Duodenal mucosa (tissue), 2 donors: ENCODE data around the gene KIF1C.

Experiments used
- H3K27ac ChIP-seq: one replicate; pipeline ENCODE4 v1.7.0; 2013; ENCODE audit warnings: low read depth, low read length
- H3K27me3 ChIP-seq, 2 donors: one replicate each; pipeline ENCODE4 v1.7.0; 2013; ENCODE audit warnings: low read length in 2 of 2, control low read depth in 1 of 2; ENCODE audit not compliant: insufficient read depth in 2 of 2, control insufficient read depth in 1 of 2
- H3K36me3 ChIP-seq, 2 donors: one replicate each; pipeline ENCODE4 v1.7.0; 2013; ENCODE audit warnings: low read length in 2 of 2, control low read depth in 1 of 2; ENCODE audit not compliant: insufficient read depth in 2 of 2, control insufficient read depth in 1 of 2
- H3K4me1 ChIP-seq, 2 donors: one replicate each; pipeline ENCODE4 v1.7.0; 2013; ENCODE audit warnings: low read length in 2 of 2, control low read depth in 1 of 2; ENCODE audit not compliant: insufficient read depth in 2 of 2, control insufficient read depth in 1 of 2
- H3K4me3 ChIP-seq, 2 donors: one replicate each; pipeline ENCODE4 v1.7.0; 2013; ENCODE audit warnings: low read length in 2 of 2, low read depth in 1 of 2
- H3K9ac ChIP-seq, 2 donors: one replicate each; pipeline ENCODE4 v1.7.0; 2013; ENCODE audit warnings: low read length in 2 of 2, low read depth in 1 of 2
- H3K9me3 ChIP-seq, 2 donors: one replicate each; pipeline ENCODE4 v1.7.0; 2013; ENCODE audit warnings: low read length in 2 of 2, control low read depth in 1 of 2; ENCODE audit not compliant: control insufficient read depth in 1 of 2

KIF1C gene

GRCh38 chr17:5035315-5035714 lies 37.6 kb downstream of the KIF1C start, which contains the start of gene SLC52A1:
TSS of gene SLC52A1 (minus strand) at chr17:5035426. CDS start at chr17:5034606, 820 bp downstream.
- peaks cover 15 to 25% of the 10 kb centered on the region in 2 donors for H3K4me1 ChIP-seq
- H3K27ac ChIP-seq: no peak within 1 kb of the TSS
- H3K36me3 ChIP-seq: no peaks in the 10 kb centered on the region
- H3K9me3 ChIP-seq: no peaks in the 10 kb centered on the region
- peak within 1 kb of the TSS; percentile 48 to 51 for H3K9ac ChIP-seq
- peak within 1 kb of the TSS; percentile 55 to 65 for H3K4me3 ChIP-seq
- no peaks in the 10 kb centered on the region for H3K27me3 ChIP-seq

DNA sequence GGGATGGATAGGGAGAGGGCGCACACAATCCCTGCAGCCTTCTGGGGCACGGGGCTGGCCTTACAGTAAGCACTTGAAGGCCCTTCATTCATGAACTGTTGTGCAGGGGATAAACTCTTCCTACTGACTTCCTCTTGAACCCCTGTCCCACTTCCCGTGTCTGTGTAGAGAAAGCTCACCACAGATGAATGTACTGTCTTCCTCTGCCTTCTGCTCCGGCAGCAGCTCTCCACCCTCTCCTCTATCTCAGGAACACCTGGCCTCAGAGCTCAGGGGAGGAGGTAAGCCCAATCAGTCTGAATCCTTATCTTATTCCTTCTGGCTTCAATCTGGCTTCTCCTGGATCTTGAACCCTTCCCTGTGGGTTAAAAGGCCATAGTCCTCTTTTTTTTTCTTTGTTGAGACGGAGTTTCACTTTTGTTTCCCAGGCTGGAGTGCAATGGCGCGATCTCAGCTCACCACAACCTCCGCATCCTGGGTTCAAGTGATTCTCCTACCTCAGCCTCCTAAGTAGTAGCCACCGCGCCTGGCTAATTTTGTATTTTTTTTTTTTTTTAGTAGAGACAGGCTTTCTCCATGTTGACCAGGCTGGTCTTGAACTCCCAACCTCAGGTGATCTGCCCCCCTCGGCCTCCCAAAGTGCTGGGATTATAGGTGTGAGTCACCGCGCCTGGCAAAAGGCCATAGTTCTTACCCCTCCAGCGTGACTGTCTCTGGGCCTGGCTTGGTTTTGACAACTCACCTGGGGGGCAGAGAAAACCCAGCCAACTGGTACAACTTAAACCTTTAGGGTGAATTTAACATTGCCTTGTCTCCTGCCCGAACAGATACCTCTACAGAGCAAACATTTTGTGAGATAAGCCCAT lies 44.6 kb downstream of the KIF1C start:
- peak overlapping the region; percentile 30 for H3K27ac ChIP-seq

DNA sequence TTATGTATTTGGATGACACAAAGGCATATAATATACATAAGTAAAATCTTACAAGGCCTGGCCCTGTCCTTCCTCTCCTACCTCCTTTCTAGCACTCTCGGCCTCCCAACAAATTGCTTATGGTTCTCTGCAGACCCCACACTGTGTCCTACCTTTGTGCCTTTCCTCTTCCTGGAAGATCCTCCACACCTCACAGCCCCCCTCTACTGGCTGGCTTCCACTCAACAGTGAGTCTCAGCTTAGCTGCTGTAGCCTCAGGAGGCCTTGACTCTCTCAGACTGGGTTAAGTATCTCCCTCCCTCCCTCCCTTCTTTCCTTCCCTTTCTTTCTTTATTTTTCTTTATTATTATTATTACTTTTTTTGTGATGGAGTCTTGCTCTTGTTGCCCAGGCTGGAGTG lies 45.8 kb downstream of the KIF1C start:
- Histone ChIP-seq H3K36me3 (no peaks in the 10 kb centered on the region), H3K27ac (no peak overlapping the region), H3K9ac (no peak overlapping the region), H3K27me3 (no peaks in the 10 kb centered on the region), H3K4me3 (no peak overlapping the region), H3K9me3 (no peaks in the 10 kb centered on the region), H3K4me1 (peaks cover 21 to 22% of the 10 kb centered on the region in 2 donors)

More for the DNA sequence above, 44.6 kb downstream of the KIF1C start:
- H3K9me3 ChIP-seq: no peaks in the 10 kb centered on the region
- peak overlapping the region; percentile 26 to 57 for H3K9ac ChIP-seq
- peaks cover 18 to 21% of the 10 kb centered on the region in 2 donors for H3K4me1 ChIP-seq
- H3K27me3 ChIP-seq: no peaks in the 10 kb centered on the region
- H3K4me3 ChIP-seq: peak overlapping the region; percentile 58 to 62
- no peaks in the 10 kb centered on the region for H3K36me3 ChIP-seq

GRCh38 chr17:5044630-5045029 lies 46.9 kb downstream of the KIF1C start:
- Histone ChIP-seq H3K27ac (peak overlapping the region; percentile 3), H3K9ac (peak overlapping the region in 1 of 2 donors; percentile 32), H3K36me3 (no peaks in the 10 kb centered on the region), H3K4me1 (peaks cover 21 to 23% of the 10 kb centered on the region in 2 donors), H3K27me3 (no peaks in the 10 kb centered on the region), H3K4me3 (peak overlapping the region in 1 of 2 donors; percentile 13), H3K9me3 (no peaks in the 10 kb centered on the region)

DNA sequence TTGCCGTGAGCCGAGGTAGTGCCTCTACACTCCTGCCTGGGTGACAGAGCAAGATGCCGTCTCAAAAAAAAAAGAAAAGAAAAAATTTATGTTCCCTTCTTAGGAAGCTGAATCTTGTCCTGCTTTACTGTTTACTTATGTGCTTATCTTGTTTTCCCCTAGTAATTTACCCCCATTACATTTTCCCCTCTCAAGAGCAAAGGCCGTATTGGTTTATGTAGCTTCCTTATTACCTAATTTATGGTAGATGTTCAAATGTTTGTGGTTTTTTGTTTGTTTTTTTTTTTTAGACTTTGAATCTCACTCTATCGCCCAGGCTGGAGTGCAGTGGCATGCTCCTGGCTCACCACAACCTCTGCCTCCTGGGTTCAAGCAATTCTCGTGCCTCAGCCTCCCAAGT lies 47.7 kb downstream of the KIF1C start:
- no peaks in the 10 kb centered on the region for H3K27me3 ChIP-seq
- H3K9ac ChIP-seq: no peak overlapping the region
- H3K9me3 ChIP-seq: no peaks in the 10 kb centered on the region
- H3K36me3 ChIP-seq: no peaks in the 10 kb centered on the region
- H3K4me3 ChIP-seq: no peak overlapping the region
- peaks cover 21 to 26% of the 10 kb centered on the region in 2 donors for H3K4me1 ChIP-seq
- H3K27ac ChIP-seq: peak overlapping the region; percentile 3

DNA sequence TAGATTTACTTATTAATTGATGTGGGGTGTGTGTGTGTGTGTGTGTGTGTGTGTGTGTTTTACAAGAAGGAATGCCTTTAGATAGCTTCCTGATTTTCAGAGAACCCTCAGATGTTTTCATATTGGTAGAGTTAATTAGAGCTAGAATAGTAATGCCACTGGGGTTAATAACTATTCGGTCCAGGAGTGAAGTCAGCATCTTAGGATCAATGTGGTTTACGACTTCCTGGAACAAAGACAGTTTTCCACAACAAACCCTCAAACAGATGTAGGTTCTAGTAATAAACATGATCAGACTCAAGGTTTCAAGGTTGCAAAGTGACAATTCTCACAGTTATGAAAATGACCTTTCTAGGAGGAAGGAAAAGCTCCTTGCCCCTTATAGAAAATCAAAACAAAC lies 49.7 kb downstream of the KIF1C start:
- H3K4me1 ChIP-seq: peaks cover 15 to 26% of the 10 kb centered on the region in 2 donors
- no peak overlapping the region for H3K9ac ChIP-seq
- H3K27me3 ChIP-seq: no peaks in the 10 kb centered on the region
- no peak overlapping the region for H3K27ac ChIP-seq
- no peaks in the 10 kb centered on the region for H3K36me3 ChIP-seq
- no peak overlapping the region for H3K4me3 ChIP-seq
- H3K9me3 ChIP-seq: no peaks in the 10 kb centered on the region

GRCh38 chr17:5049314-5049841 lies 51.6 kb downstream of the KIF1C start:
- H3K9ac ChIP-seq: peak overlapping the region in 1 of 2 donors; percentile 12
- no peaks in the 10 kb centered on the region for H3K36me3 ChIP-seq
- no peaks in the 10 kb centered on the region for H3K27me3 ChIP-seq
- H3K27ac ChIP-seq: peak overlapping the region; percentile 52
- H3K9me3 ChIP-seq: no peaks in the 10 kb centered on the region
- no peak overlapping the region for H3K4me3 ChIP-seq
- peaks cover 9 to 26% of the 10 kb centered on the region in 2 donors for H3K4me1 ChIP-seq

GRCh38 chr17:5050278-5050677 lies 52.5 kb downstream of the KIF1C start:
- H3K4me3 ChIP-seq: no peak overlapping the region
- peaks cover under 1 to 17% of the 10 kb centered on the region in 2 donors for H3K4me1 ChIP-seq
- H3K27me3 ChIP-seq: no peaks in the 10 kb centered on the region
- no peaks in the 10 kb centered on the region for H3K36me3 ChIP-seq
- no peak overlapping the region for H3K27ac ChIP-seq
- H3K9me3 ChIP-seq: no peaks in the 10 kb centered on the region
- H3K9ac ChIP-seq: no peak overlapping the region

GRCh38 chr17:5055543-5055942 lies 57.8 kb downstream of the KIF1C start:
- Histone ChIP-seq H3K27me3 (no peaks in the 10 kb centered on the region), H3K9me3 (no peaks in the 10 kb centered on the region), H3K27ac (no peak overlapping the region)

GRCh38 chr17:5065227-5065744 lies 67.5 kb downstream of the KIF1C start:
- H3K27ac ChIP-seq: no peak overlapping the region
- no peak overlapping the region for H3K4me3 ChIP-seq
- H3K9ac ChIP-seq: no peak overlapping the region
- no peaks in the 10 kb centered on the region for H3K9me3 ChIP-seq
- H3K36me3 ChIP-seq: no peaks in the 10 kb centered on the region
- H3K27me3 ChIP-seq: no peaks in the 10 kb centered on the region
- no peaks in the 10 kb centered on the region for H3K4me1 ChIP-seq

More at GRCh38 chr17:5055543-5055942, 57.8 kb downstream of the KIF1C start:
- Histone ChIP-seq H3K4me3 (no peak overlapping the region), H3K36me3 (no peaks in the 10 kb centered on the region), H3K4me1 (no peaks in the 10 kb centered on the region), H3K9ac (no peak overlapping the region)
